Activated CD8-positive, alpha-beta T cell treated with anti-CD3 and anti-CD28 coated beads for 36 hours (primary cell): ENCODE measurements around the gene ABCA1. TPM values are rescaled to one million over a fixed set of nuclear protein-coding genes. Genes with fewer than 3 reads are reported as not detected.

Experiments
- ATAC-seq: fragments of 200-7000 bp; cut with Tn5 transposase; one replicate; pipeline ENCODE4 v1.10.0; 2021; ENCODE audit warnings: mild to moderate bottlenecking, moderate library complexity
- CTCF ChIA-PET: fragments of 350-600 bp; sonication (Branson Sonifier 250); formaldehyde crosslinking; loops from one replicate; lab custom pipeline; 2021; ENCODE audit warnings: antibody characterized with exemption; lab: Charles Lee
- POLR2A ChIA-PET: fragments of 350-600 bp; sonication (Branson Sonifier 250); formaldehyde crosslinking; loops from one replicate; lab custom pipeline; 2021; ENCODE audit warnings: antibody characterized with exemption; lab: Charles Lee
- DNase-seq: peaks from one replicate; pipeline ENCODE4 v3.0.0-alpha.2; 2020
- H3K27ac Mint-ChIP-seq: one replicate; pipeline ENCODE4 v1.8.0; 2021; ENCODE audit warnings: mild to moderate bottlenecking, mixed read lengths
- H3K27me3 Mint-ChIP-seq: one replicate; pipeline ENCODE4 v1.8.0; 2021; ENCODE audit warnings: mixed read lengths
- H3K36me3 Mint-ChIP-seq: one replicate; pipeline ENCODE4 v1.8.0; 2021; ENCODE audit warnings: low read depth, mixed read lengths
- H3K4me1 Mint-ChIP-seq: one replicate; pipeline ENCODE4 v1.8.0; 2021; ENCODE audit warnings: low read depth, mixed read lengths
- H3K4me3 Mint-ChIP-seq: one replicate; pipeline ENCODE4 v1.8.0; 2021; ENCODE audit warnings: mild to moderate bottlenecking, moderate library complexity, mixed read lengths
- H3K9me3 Mint-ChIP-seq: one replicate; pipeline ENCODE4 v1.8.0; 2021; ENCODE audit warnings: mixed read lengths
- CTCF ChIP-seq: fragments of 200-600 bp; IDR thresholded peaks from one replicate; pipeline ENCODE4 v1.8.0; 2022; ENCODE audit warnings: antibody characterized with exemption, mild to moderate bottlenecking
- intact Hi-C: fragments of 100-400 bp; cut with micrococcal nuclease; formaldehyde crosslinking; loops from one replicate; pipeline ENCODE4 v1.10.0; 2022
- total RNA-seq, 2 experiments: library from RNA; stranded (reverse); gene quantifications; one replicate each; pipeline ENCODE4 v1.2.3, GENCODE V29; 2021

ABCA1 gene
- total RNA-seq, 2 experiments from 2014 or later: 0.20 to 0.38 TPM

- H3K4me1 Mint-ChIP-seq: no peaks in the 10 kb centered on the region
- no peaks in the 10 kb centered on the region for H3K9me3 Mint-ChIP-seq
- H3K4me3 Mint-ChIP-seq: no peak overlapping the region
- no peak overlapping the region for H3K27ac Mint-ChIP-seq
- CTCF ChIA-PET: no interaction called here
- H3K27me3 Mint-ChIP-seq: no peaks in the 10 kb centered on the region
- H3K36me3 Mint-ChIP-seq: no peaks in the 10 kb centered on the region
- ATAC-seq: no peak
- POLR2A ChIA-PET: no interaction called here
- DNase-seq: no peak
- intact Hi-C loops: no loop called here
- TF ChIP-seq CTCF: no peak
These were observed 125.0 kb downstream of the ABCA1 start for GRCh38 chr9:104802906-104803305.

- Mint-ChIP-seq H3K4me1 (no peaks in the 10 kb centered on the region), H3K27ac (no peak overlapping the region), H3K9me3 (no peaks in the 10 kb centered on the region), H3K36me3 (no peaks in the 10 kb centered on the region), H3K4me3 (no peak overlapping the region), H3K27me3 (no peaks in the 10 kb centered on the region)
- no peak for ATAC-seq
- intact Hi-C loops: no loop called here
- no peak for DNase-seq
- ChIA-PET POLR2A (no interaction called here), CTCF (no interaction called here)
- no peak for TF ChIP-seq CTCF
These were observed 125.8 kb downstream of the ABCA1 start for GRCh38 chr9:104802110-104802509.

GRCh38 chr9:104800068-104800785, 127.7 kb downstream of the ABCA1 start:
- Mint-ChIP-seq H3K4me1 (no peaks in the 10 kb centered on the region), H3K36me3 (no peaks in the 10 kb centered on the region), H3K4me3 (no peak overlapping the region), H3K9me3 (no peaks in the 10 kb centered on the region), H3K27me3 (no peaks in the 10 kb centered on the region), H3K27ac (no peak overlapping the region)
- DNase-seq (no peak), ATAC-seq (no peak)
- ChIA-PET POLR2A (no interaction called here), CTCF (no interaction called here)
- intact Hi-C loops: no loop called here
- no peak for TF ChIP-seq CTCF

GRCh38 chr9:104798209-104798995, 129.6 kb downstream of the ABCA1 start:
- Mint-ChIP-seq H3K27ac (no peak overlapping the region), H3K4me3 (no peak overlapping the region), H3K27me3 (no peaks in the 10 kb centered on the region), H3K4me1 (peaks cover 2% of the 10 kb centered on the region), H3K9me3 (no peaks in the 10 kb centered on the region), H3K36me3 (no peaks in the 10 kb centered on the region)
- ATAC-seq: no peak
- intact Hi-C loops: loop anchor here (10.0 kb wide), 1 partner anchor 346 kb away; no protein-coding TSS in a partner anchor
- no peak for TF ChIP-seq CTCF
- ChIA-PET POLR2A (no interaction called here), CTCF (no interaction called here)
- DNase-seq: no peak

GRCh38 chr9:104795857-104796256, 132.1 kb downstream of the ABCA1 start:
- H3K27me3 Mint-ChIP-seq: no peaks in the 10 kb centered on the region
- no peak overlapping the region for H3K4me3 Mint-ChIP-seq
- CTCF ChIA-PET: no interaction called here
- no peak overlapping the region for H3K27ac Mint-ChIP-seq
- no peaks in the 10 kb centered on the region for H3K9me3 Mint-ChIP-seq
- DNase-seq: no peak
- peaks cover 2% of the 10 kb centered on the region for H3K4me1 Mint-ChIP-seq
- no peaks in the 10 kb centered on the region for H3K36me3 Mint-ChIP-seq
- no peak for ATAC-seq
- TF ChIP-seq CTCF: no peak
- POLR2A ChIA-PET: no interaction called here
- intact Hi-C loops: loop anchor here (10.0 kb wide), 1 partner anchor 349 kb away; no protein-coding TSS in a partner anchor
